ENCODE results near the gene UBE2S.
"Not testable (repeated sequence)": the region's sequence is repeated elsewhere in the genome, so short reads cannot be mapped to it uniquely, and the experiment has no call there.

- TF ChIP-seq CTCF (conservative IDR thresholded peaks at IDR 0.05; ENCODE audit: low read depth, low read length); EZH2 (IDR thresholded peaks at IDR 0.05; ENCODE audit: borderline replicate concordance, low read depth, low read length, poor library complexity, severe bottlenecking): not testable (repeated sequence)
Observed at GRCh38 chr19:55401390-55401789, 6.2 kb downstream of the UBE2S start.

Measured in A673 (cell line).